Testis (tissue), 2 donors: ENCODE data around the gene PPARG.

ENCODE experiments used
- CTCF ChIP-seq, 3 experiments: fragments of 450-650 bp in 2 of 3; fragments of 200-600 bp in 1 of 3; sonication (generic) in 1 of 3; IDR thresholded peaks; one replicate each; pipeline ENCODE4 v1.5.1; 2016 to 2019; ENCODE audit warnings: antibody characterized with exemption in 3 of 3, mild to moderate bottlenecking in 2 of 3, moderate library complexity in 1 of 3
- POLR2A ChIP-seq: fragments of 450-650 bp; IDR thresholded peaks from one replicate; pipeline ENCODE4 v1.6.1; 2017; ENCODE audit warnings: antibody characterized with exemption, mild to moderate bottlenecking, moderate library complexity

GRCh38 chr3:12307136-12307535 is 18.3 kb downstream of the PPARG start:
- TF ChIP-seq CTCF (IDR thresholded peaks at IDR 0.05): no peak
- TF ChIP-seq POLR2A: no peak
